Measurements from ENCODE around the gene GANC. TPM values are rescaled to one million over a fixed set of nuclear protein-coding genes. Genes with fewer than 3 reads are reported as not detected.

GANC gene
- polyA plus RNA-seq, 2 of the 4 experiments (the other 2 are of a cell fraction), result 8.0 to 9.4 TPM

DNA sequence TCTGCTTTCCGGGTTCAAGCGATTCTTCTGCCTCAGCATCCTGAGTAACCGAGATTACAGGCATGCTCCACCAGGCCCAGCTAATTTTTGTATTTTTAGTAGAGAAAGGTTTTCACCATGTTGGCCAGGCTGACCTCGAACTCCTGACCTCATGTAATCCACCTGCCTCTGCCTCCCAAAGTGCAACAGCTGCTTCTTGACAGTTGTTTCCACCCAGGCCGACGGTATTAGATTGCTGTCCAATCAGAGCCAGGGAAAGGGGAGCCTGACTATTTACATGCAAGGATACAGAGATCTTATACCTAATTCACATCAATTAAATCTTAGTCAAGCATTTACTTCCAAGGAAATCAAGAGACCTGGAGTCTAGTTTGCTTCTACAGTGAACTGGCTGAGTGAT, 82.3 kb downstream of the GANC start:
- ChIA-PET POLR2A (no interaction called here), CTCF (no interaction called here)
- Histone ChIP-seq H3K4me3 (no peak overlapping the region), H3K4me1 (no peaks in the 10 kb centered on the region), H3K27ac (no peak overlapping the region), H3K9me3 (no peaks in the 10 kb centered on the region), H3K4me2 (no peak overlapping the region)
- no peak for TF ChIP-seq GATA3 (IDR thresholded peaks at IDR 0.05; ENCODE audit: borderline replicate concordance)
- TF ChIP-seq NFE2L2 (conservative IDR thresholded peaks at IDR 0.05; ENCODE audit: low read length), result no peak
- no peak for TF ChIP-seq RARB (CRISPR knock-in tag; IDR thresholded peaks at IDR 0.05)
- TF ChIP-seq, protein P1, sequence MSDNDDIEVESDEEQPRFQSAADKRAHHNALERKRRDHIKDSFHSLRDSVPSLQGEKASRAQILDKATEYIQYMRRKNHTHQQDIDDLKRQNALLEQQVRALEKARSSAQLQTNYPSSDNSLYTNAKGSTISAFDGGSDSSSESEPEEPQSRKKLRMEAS (IDR thresholded peaks at IDR 0.05), result no peak
- TF ChIP-seq HOXB13 (CRISPR knock-in tag; IDR thresholded peaks at IDR 0.05; ENCODE audit: low read depth), result no peak
- no peak for TF ChIP-seq KDM1A (IDR thresholded peaks at IDR 0.05; ENCODE audit: low read depth)
- TF ChIP-seq ZSCAN20 (CRISPR knock-in tag; IDR thresholded peaks at IDR 0.05), result no peak
- TF ChIP-seq KDM5A (IDR thresholded peaks at IDR 0.05), result no peak
- TF ChIP-seq POLR2AphosphoS2 (conservative IDR thresholded peaks at IDR 0.05; ENCODE audit: low read length), result no peak
- no peak for TF ChIP-seq HOXA7 (CRISPR knock-in tag; IDR thresholded peaks at IDR 0.05)
- TF ChIP-seq, protein P2, sequence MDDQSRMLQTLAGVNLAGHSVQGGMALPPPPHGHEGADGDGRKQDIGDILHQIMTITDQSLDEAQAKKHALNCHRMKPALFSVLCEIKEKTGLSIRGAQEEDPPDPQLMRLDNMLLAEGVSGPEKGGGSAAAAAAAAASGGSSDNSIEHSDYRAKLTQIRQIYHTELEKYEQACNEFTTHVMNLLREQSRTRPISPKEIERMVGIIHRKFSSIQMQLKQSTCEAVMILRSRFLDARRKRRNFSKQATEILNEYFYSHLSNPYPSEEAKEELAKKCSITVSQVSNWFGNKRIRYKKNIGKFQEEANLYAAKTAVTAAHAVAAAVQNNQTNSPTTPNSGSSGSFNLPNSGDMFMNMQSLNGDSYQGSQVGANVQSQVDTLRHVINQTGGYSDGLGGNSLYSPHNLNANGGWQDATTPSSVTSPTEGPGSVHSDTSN (IDR thresholded peaks at IDR 0.05), result no peak
- no peak for TF ChIP-seq CBX2 (IDR thresholded peaks at IDR 0.05; ENCODE audit: borderline replicate concordance, low read depth)
- TF ChIP-seq, protein P3, sequence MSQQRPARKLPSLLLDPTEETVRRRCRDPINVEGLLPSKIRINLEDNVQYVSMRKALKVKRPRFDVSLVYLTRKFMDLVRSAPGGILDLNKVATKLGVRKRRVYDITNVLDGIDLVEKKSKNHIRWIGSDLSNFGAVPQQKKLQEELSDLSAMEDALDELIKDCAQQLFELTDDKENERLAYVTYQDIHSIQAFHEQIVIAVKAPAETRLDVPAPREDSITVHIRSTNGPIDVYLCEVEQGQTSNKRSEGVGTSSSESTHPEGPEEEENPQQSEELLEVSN (IDR thresholded peaks at IDR 0.05; ENCODE audit: borderline replicate concordance, low read depth), result no peak
- no peak for TF ChIP-seq SMC3 (IDR thresholded peaks at IDR 0.05)
- TF ChIP-seq CHD2 (IDR thresholded peaks at IDR 0.05; ENCODE audit: low read length, partially characterized antibody), result no peak
- TF ChIP-seq TFCP2L1 (CRISPR knock-in tag; IDR thresholded peaks at IDR 0.05), result no peak
- no peak for TF ChIP-seq MAFK (IDR thresholded peaks at IDR 0.05; ENCODE audit: partially characterized antibody)
- no peak for TF ChIP-seq CBX8 (IDR thresholded peaks at IDR 0.05)
- DNase-seq (ENCODE audit: low read depth in 1 of 2, low spot score in 1 of 2) (no peak), FAIRE-seq (no peak), ATAC-seq (no peak)
- WGBS (ENCODE audit: missing lambda C conversion rate), result 85% methylated on average over 6 of the region's 6 CpGs

DNA sequence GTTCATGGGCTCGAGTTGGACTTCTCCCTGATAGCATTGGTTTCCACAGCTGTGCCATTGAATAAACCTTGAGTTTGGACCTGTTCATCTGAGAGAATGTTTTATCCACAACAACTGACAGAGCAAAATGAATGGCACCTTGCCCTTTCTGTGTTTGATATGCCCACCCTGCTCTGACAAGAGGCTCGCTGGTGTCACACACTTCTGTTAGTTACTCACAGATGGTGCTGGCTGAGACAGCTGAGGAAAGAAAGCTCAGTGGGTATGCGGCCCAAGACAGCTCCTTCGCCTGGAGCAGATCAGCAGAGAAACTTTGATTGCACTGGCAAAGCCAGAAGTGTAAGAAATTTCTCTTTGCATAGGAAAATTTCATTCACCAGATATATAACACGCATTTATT, 83.8 kb downstream of the GANC start:
- FAIRE-seq, result no peak
- CTCF ChIA-PET, result no interaction called here

More for the DNA sequence above, 83.8 kb downstream of the GANC start:
- H3K4me2 ChIP-seq, result no peak overlapping the region
- DNase-seq (ENCODE audit: low read depth in 1 of 2, low spot score in 1 of 2) (no peak), ATAC-seq (no peak)
- no peaks in the 10 kb centered on the region for H3K4me1 ChIP-seq
- no peak overlapping the region for H3K27ac ChIP-seq
- 75% methylated on average over 5 of the region's 5 CpGs for WGBS (ENCODE audit: missing lambda C conversion rate)
- TF ChIP-seq, protein P4, sequence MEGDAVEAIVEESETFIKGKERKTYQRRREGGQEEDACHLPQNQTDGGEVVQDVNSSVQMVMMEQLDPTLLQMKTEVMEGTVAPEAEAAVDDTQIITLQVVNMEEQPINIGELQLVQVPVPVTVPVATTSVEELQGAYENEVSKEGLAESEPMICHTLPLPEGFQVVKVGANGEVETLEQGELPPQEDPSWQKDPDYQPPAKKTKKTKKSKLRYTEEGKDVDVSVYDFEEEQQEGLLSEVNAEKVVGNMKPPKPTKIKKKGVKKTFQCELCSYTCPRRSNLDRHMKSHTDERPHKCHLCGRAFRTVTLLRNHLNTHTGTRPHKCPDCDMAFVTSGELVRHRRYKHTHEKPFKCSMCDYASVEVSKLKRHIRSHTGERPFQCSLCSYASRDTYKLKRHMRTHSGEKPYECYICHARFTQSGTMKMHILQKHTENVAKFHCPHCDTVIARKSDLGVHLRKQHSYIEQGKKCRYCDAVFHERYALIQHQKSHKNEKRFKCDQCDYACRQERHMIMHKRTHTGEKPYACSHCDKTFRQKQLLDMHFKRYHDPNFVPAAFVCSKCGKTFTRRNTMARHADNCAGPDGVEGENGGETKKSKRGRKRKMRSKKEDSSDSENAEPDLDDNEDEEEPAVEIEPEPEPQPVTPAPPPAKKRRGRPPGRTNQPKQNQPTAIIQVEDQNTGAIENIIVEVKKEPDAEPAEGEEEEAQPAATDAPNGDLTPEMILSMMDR (IDR thresholded peaks at IDR 0.05), result no peak
- TF ChIP-seq SMC3 (IDR thresholded peaks at IDR 0.05) (no peak), ZNF302 (CRISPR knock-in tag; IDR thresholded peaks at IDR 0.05) (no peak), RNF2 (IDR thresholded peaks at IDR 0.05; ENCODE audit: borderline replicate concordance, low read depth) (no peak), ZC3H11A (IDR thresholded peaks at IDR 0.05) (no peak), RCOR1 (IDR thresholded peaks at IDR 0.05; ENCODE audit: low read depth, low read length) (no peak), RFX5 (IDR thresholded peaks at IDR 0.05) (no peak), NPAS2 (CRISPR knock-in tag; IDR thresholded peaks at IDR 0.05; ENCODE audit: borderline replicate concordance) (no peak), ESRRA (IDR thresholded peaks at IDR 0.05; ENCODE audit: borderline replicate concordance, low read length) (no peak), ZFP36 (IDR thresholded peaks at IDR 0.05; ENCODE audit: borderline replicate concordance, partially characterized antibody) (no peak)
- TF ChIP-seq, protein P5, sequence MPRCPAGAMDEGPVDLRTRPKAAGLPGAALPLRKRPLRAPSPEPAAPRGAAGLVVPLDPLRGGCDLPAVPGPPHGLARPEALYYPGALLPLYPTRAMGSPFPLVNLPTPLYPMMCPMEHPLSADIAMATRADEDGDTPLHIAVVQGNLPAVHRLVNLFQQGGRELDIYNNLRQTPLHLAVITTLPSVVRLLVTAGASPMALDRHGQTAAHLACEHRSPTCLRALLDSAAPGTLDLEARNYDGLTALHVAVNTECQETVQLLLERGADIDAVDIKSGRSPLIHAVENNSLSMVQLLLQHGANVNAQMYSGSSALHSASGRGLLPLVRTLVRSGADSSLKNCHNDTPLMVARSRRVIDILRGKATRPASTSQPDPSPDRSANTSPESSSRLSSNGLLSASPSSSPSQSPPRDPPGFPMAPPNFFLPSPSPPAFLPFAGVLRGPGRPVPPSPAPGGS (IDR thresholded peaks at IDR 0.05), result no peak
- TF ChIP-seq, protein P6, sequence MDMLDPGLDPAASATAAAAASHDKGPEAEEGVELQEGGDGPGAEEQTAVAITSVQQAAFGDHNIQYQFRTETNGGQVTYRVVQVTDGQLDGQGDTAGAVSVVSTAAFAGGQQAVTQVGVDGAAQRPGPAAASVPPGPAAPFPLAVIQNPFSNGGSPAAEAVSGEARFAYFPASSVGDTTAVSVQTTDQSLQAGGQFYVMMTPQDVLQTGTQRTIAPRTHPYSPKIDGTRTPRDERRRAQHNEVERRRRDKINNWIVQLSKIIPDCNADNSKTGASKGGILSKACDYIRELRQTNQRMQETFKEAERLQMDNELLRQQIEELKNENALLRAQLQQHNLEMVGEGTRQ (IDR thresholded peaks at IDR 0.05), result no peak
- TF ChIP-seq, protein P7, sequence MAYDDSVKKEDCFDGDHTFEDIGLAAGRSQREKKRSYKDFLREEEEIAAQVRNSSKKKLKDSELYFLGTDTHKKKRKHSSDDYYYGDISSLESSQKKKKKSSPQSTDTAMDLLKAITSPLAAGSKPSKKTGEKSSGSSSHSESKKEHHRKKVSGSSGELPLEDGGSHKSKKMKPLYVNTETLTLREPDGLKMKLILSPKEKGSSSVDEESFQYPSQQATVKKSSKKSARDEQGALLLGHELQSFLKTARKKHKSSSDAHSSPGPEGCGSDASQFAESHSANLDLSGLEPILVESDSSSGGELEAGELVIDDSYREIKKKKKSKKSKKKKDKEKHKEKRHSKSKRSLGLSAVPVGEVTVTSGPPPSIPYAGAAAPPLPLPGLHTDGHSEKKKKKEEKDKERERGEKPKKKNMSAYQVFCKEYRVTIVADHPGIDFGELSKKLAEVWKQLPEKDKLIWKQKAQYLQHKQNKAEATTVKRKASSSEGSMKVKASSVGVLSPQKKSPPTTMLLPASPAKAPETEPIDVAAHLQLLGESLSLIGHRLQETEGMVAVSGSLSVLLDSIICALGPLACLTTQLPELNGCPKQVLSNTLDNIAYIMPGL (CRISPR knock-in tag; IDR thresholded peaks at IDR 0.05; ENCODE audit: borderline replicate concordance), result no peak
- TF ChIP-seq, protein P1 (IDR thresholded peaks at IDR 0.05), result no peak
- POLR2A ChIA-PET, result no interaction called here
- no peaks in the 10 kb centered on the region for H3K9me3 ChIP-seq
- H3K4me3 ChIP-seq, result no peak overlapping the region

Measured in A549 (cell line).